ENCODE results near the gene ACHE.

DNA sequence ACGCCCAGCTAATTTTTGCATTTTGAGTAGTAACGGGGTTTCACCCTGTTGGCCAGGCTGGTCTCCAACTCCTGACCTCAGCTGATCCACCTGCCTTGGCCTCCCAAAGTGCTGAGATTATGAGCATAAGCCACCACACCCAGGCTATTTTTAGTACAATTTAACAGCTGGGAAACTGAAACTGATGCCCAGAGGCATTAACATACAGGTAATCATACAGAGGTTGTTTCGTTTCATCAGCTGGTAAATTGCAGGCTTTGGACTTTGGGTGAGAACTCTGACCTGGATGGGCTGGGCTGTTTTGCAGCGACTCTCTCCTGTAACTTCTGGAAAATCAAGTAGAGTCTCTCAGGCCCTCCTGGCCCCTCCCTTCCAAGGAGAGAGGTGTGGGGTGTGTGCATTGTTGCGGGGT, 6.2 kb upstream of the ACHE start:
- TF ChIP-seq POLR2A (IDR thresholded peaks at IDR 0.05; ENCODE audit: low read length) (no peak), GATA1 (IDR thresholded peaks at IDR 0.05; ENCODE audit: low read depth, low read length) (no peak)

All from erythroblast (primary cell).